22Rv1 (cell line): Measurements from ENCODE around the gene RC3H2.

Experiments
- CTCF ChIP-seq: fragments of 450-650 bp; IDR thresholded peaks from 2 replicates; pipeline ENCODE4 v1.5.1; 2017; ENCODE audit warnings: mild to moderate bottlenecking
- ZFX ChIP-seq: fragments of 450-650 bp; IDR thresholded peaks from 2 replicates; pipeline ENCODE4 v1.6.1; 2017; ENCODE audit warnings: antibody characterized with exemption, borderline replicate concordance

- TF ChIP-seq CTCF (no peak), ZFX (no peak)
Observed at GRCh38 chr9:122875523-122875922, 29.6 kb downstream of the RC3H2 start.
